Left lung (tissue), 14 donors: ENCODE measurements around the gene PCDHB12. TPM values are rescaled to one million over a fixed set of nuclear protein-coding genes. Genes with fewer than 3 reads are reported as not detected.
"Not testable (repeated sequence)": the region's sequence is repeated elsewhere in the genome, so short reads cannot be mapped to it uniquely, and the experiment has no call there.

ENCODE experiments used
- ATAC-seq: fragments of 200-7000 bp; cut with Tn5 transposase; one replicate; pipeline ENCODE4 v1.9.1; 2020; ENCODE audit warnings: moderate library complexity
- DNase-seq, 4 donors: peaks; one replicate each; pipeline ENCODE4 v3.0.0-alpha.2; 2013 to 2020
- H3K27ac ChIP-seq, 2 donors: fragments of 200-600 bp; sonication (generic) in 1 of 2; one replicate each; pipeline versions ENCODE4 v1.5.0 to v1.8.0; 2020 to 2021
- H3K27me3 ChIP-seq, 2 donors: fragments of 200-600 bp; sonication (generic) in 1 of 2; one replicate each; pipeline versions ENCODE4 v1.5.0 to v1.8.0; 2020 to 2021
- H3K36me3 ChIP-seq, 2 donors: fragments of 200-600 bp; sonication (generic) in 1 of 2; one replicate each; pipeline versions ENCODE4 v1.5.0 to v1.8.0; 2020 to 2021
- H3K4me1 ChIP-seq, 2 donors: fragments of 200-600 bp; one replicate each; pipeline ENCODE4 v1.8.0; 2021
- H3K4me3 ChIP-seq, 2 donors: fragments of 200-600 bp; sonication (generic) in 1 of 2; one replicate each; pipeline versions ENCODE4 v1.5.0 to v1.8.0; 2020 to 2021; ENCODE audit warnings: mild to moderate bottlenecking in 1 of 2
- H3K9me3 ChIP-seq, 2 donors: fragments of 200-600 bp; sonication (generic) in 1 of 2; one replicate each; pipeline versions ENCODE4 v1.5.0 to v1.8.0; 2020 to 2021
- intact Hi-C, 2 donors: fragments of 100-400 bp; cut with DNase I; formaldehyde crosslinking; loops; one replicate each; pipeline versions ENCODE4 v1.11.2 to v1.14.2; 2022
- long read RNA-seq, 12 donors: library from polyadenylated mRNA in 2 of 12; unstranded in 2 of 12; transcript quantifications; one replicate each; pipeline ENCODE4 v2.0.0 and lab custom pipeline, GENCODE V29; 2019 to 2026
- polyA plus RNA-seq, 6 donors: library from polyadenylated mRNA; unstranded; fragments of 120-200 nt; gene quantifications; one replicate each; pipeline ENCODE4 v1.2.1, GENCODE V29; 2013; ENCODE audit not compliant: insufficient read length in 6 of 6
- total RNA-seq, 2 donors: library from RNA; stranded (reverse); fragmentation: NEBNext Ultra II Directional; extraction: Animal tissue kit (Norgen Biotek cat#: 25700); gene quantifications; one replicate each; pipeline ENCODE4 v1.2.1, GENCODE V29; 2021
- TF ChIP-seq, protein P1 (sequence below), 2 donors: fragments of 200-600 bp; sonication (generic) in 1 of 2; IDR thresholded peaks; one replicate each; pipeline versions ENCODE4 v1.5.0 to v1.8.0; 2021; ENCODE audit warnings: antibody characterized with exemption in 2 of 2
- donor health status: DM: no; HTN: yes; CAD: no.
- donor health status: DM: no; HTN: no; CAD: no.

Gene PCDHB12
- total RNA-seq (1 to 10 TPM; 2.3 to 2.6 TPM), polyA plus RNA-seq (1 to 10 TPM; 4.6 to 7.6 (median 6.2) TPM)
- long read RNA-seq, donor 1, partial matches to known transcripts: 0 of 4 reads
- long read RNA-seq, donor 1, other reads (novel, unspliced or antisense): 0 of 4 reads
- long read RNA-seq, donor 2, transcript PCDHB12-201 (1 exons, 3,853 nt): major isoform, 11 of 11 reads
- long read RNA-seq, donor 2, partial matches to known transcripts: 0 of 11 reads
- long read RNA-seq, donor 2, other reads (novel, unspliced or antisense): 0 of 11 reads
- long read RNA-seq, donor 3, partial matches to known transcripts: 0 of 4 reads
- long read RNA-seq, donor 3, other reads (novel, unspliced or antisense): 0 of 4 reads
- long read RNA-seq, donor 4, partial matches to known transcripts: 0 of 1 reads
- long read RNA-seq, donor 4, other reads (novel, unspliced or antisense): 0 of 1 reads
- long read RNA-seq, donor 5, transcript PCDHB12-201 (1 exons, 3,853 nt): major isoform, 5 of 5 reads
- long read RNA-seq, donor 5, partial matches to known transcripts: 0 of 5 reads
- long read RNA-seq, donor 5, other reads (novel, unspliced or antisense): 0 of 5 reads
- long read RNA-seq, donor 6, partial matches to known transcripts: 0 of 2 reads
- long read RNA-seq, donor 6, other reads (novel, unspliced or antisense): 0 of 2 reads
- long read RNA-seq, donor 7, partial matches to known transcripts: 0 of 4 reads
- long read RNA-seq, donor 7, other reads (novel, unspliced or antisense): 0 of 4 reads
- long read RNA-seq, donor 8, transcript PCDHB12-201 (1 exons, 3,853 nt): major isoform, 8 of 9 reads
- long read RNA-seq, donor 8, partial matches to known transcripts: 0 of 9 reads
- long read RNA-seq, donor 8, other reads (novel, unspliced or antisense): 0 of 9 reads
- long read RNA-seq, donor 9: 0 reads
- long read RNA-seq, donor 10: 0 reads
- long read RNA-seq, donor 11, partial matches to known transcripts: 0 of 2 reads
- long read RNA-seq, donor 11, other reads (novel, unspliced or antisense): 0 of 2 reads
- long read RNA-seq, donor 12, transcript PCDHB12-201 (1 exons, 3,853 nt): major isoform, 8 of 8 reads
- long read RNA-seq, donor 12, partial matches to known transcripts: 0 of 8 reads
- long read RNA-seq, donor 12, other reads (novel, unspliced or antisense): 0 of 8 reads

DNA sequence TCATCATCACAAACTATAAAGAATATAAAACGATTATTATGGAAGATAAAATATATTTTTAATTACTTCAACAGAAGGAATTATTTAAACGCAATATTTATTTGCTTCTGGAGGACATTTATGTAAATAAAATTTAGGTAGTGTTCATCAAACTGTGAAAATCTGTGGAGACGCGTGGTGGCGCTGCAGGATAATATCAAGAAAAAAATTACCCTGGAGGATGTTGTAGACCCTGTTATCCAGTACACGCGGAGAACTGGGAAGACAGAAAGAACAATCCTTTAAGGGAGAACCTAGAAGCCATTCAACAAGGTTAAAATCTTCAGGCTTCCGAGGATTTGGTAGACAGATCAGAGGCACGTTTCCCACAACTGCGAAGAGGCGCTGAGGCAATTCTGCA lies at the start of gene PCDHB12:
PCDHB12 (plus strand) TSS at position 242 of the 400 bp plus-strand sequence. CDS start 189 bp downstream, outside the sequence.
- peaks cover 0 to 70% of the 10 kb centered on the region in 2 donors for H3K9me3 ChIP-seq
- ATAC-seq (no peak), DNase-seq (peak in 1 of 4 donors; percentile 17)
- H3K27me3 ChIP-seq: peaks cover 0 to 42% of the 10 kb centered on the region in 2 donors
- intact Hi-C loops: no loop called here
- H3K4me1 ChIP-seq: no peaks in the 10 kb centered on the region
- H3K27ac ChIP-seq: no peak within 1 kb of the TSS
- no peak within 1 kb of the TSS for H3K4me3 ChIP-seq
- TF ChIP-seq, protein P1, sequence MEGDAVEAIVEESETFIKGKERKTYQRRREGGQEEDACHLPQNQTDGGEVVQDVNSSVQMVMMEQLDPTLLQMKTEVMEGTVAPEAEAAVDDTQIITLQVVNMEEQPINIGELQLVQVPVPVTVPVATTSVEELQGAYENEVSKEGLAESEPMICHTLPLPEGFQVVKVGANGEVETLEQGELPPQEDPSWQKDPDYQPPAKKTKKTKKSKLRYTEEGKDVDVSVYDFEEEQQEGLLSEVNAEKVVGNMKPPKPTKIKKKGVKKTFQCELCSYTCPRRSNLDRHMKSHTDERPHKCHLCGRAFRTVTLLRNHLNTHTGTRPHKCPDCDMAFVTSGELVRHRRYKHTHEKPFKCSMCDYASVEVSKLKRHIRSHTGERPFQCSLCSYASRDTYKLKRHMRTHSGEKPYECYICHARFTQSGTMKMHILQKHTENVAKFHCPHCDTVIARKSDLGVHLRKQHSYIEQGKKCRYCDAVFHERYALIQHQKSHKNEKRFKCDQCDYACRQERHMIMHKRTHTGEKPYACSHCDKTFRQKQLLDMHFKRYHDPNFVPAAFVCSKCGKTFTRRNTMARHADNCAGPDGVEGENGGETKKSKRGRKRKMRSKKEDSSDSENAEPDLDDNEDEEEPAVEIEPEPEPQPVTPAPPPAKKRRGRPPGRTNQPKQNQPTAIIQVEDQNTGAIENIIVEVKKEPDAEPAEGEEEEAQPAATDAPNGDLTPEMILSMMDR (IDR thresholded peaks at IDR 0.05): no peak
- no peaks in the 10 kb centered on the region for H3K36me3 ChIP-seq

DNA sequence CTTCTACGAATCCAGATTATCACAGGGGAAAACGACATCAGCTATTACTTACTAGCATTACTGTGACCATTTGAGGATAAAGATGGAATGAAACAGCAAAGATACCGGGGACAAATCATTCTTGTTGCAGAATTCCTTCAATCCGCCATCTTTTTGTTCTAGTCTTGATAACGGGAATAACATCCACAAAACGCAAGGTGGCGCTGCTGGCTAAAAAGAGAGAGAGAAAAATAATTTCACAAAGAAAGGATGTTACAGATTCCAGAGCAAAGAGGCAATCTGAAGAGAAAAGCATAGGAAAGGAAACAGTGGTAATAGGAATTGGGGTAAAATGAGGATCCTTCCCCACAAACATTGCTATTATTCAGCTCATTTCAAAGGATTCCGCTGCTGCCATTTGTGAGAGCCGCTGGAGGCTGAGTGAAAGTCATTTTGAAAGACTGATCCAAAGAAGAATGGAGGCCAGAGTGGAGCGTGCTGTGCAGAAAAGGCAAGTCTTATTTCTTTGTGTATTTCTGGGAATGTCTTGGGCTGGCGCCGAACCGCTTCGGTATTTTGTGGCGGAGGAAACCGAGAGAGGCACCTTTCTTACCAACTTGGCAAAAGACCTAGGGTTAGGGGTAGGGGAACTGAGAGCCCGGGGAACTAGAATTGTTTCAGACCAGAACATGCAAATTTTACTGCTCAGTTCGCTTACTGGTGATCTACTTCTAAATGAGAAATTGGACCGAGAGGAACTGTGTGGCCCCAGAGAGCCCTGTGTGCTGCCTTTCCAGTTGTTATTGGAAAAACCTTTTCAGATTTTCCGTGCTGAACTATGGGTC lies 35.9 kb upstream of the PCDHB12 start, which contains the start of gene PCDHB7:
PCDHB7 (plus strand) TSS at position 264 of the 824 bp plus-strand sequence; CDS start at position 456, 192 bp downstream.
- H3K27ac ChIP-seq: no peak within 1 kb of the TSS
- no peaks in the 10 kb centered on the region for H3K36me3 ChIP-seq
- TF ChIP-seq, protein P1 (IDR thresholded peaks at IDR 0.05): peak in 1 of 2 donors; percentile 22
- H3K27me3 ChIP-seq: peaks cover 0 to 44% of the 10 kb centered on the region in 2 donors
- peaks cover 0 to 52% of the 10 kb centered on the region in 2 donors for H3K9me3 ChIP-seq
- ATAC-seq (no peak), DNase-seq (peak in 2 of 4 donors; percentile 18 to 47)
- no peaks in the 10 kb centered on the region for H3K4me1 ChIP-seq
- H3K4me3 ChIP-seq: no peak within 1 kb of the TSS
- intact Hi-C loops: no loop called here

DNA sequence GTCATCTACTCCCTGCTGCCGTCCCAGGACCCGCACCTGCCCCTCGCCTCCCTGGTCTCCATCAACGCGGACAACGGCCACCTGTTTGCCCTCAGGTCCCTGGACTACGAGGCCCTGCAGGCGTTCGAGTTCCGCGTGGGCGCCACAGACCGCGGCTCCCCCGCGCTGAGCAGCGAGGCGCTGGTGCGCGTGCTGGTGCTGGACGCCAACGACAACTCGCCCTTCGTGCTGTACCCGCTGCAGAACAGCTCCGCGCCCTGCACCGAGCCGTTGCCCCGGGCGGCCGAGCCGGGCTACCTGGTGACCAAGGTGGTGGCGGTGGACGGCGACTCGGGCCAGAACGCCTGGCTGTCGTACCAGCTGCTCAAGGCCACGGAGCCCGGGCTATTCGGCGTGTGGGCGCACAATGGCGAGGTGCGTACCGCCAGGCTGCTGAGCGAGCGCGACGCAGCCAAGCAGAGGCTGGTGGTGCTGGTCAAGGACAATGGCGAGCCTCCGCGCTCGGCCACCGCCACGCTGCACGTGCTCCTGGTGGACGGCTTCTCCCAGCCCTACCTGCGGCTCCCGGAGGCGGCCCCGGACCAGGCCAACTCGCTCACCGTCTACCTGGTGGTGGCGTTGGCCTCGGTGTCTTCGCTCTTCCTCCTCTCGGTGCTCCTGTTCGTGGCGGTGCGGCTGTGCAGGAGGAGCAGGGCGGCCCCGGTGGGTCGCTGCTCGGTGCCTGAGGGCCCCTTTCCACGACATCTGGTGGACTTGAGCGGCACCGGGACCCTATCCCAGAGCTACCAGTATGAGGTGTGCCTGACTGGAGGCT lies 34.0 kb upstream of the PCDHB12 start:
- H3K4me1 ChIP-seq, H3K4me3 ChIP-seq, intact Hi-C loops, ATAC-seq, H3K36me3 ChIP-seq, H3K27ac ChIP-seq: not testable (repeated sequence)
- DNase-seq: peak in 1 of 4 donors; percentile 77
- Histone ChIP-seq H3K27me3 (peaks cover 0 to 53% of the 10 kb centered on the region in 2 donors), H3K9me3 (peaks cover 0 to 58% of the 10 kb centered on the region in 2 donors)

DNA sequence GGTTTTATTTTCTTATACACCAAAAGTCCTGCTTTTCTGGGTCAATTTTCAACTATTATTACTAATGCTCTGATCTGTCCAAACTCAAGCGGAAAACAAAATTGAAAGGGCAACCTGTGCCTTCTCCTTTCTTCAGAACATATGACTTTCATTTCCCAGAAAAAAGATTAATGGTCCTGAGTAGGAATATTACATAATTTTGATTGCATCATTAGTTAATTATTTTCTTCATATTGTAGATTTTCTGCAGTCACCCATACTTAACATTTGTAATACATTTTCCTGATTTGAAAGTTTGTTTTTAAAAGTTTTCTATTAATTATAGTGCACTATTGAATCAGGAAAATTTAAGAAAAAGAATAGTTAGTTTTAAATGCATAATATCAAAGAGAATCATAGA lies 32.6 kb upstream of the PCDHB12 start:
- H3K4me1 ChIP-seq: no peaks in the 10 kb centered on the region

DNA sequence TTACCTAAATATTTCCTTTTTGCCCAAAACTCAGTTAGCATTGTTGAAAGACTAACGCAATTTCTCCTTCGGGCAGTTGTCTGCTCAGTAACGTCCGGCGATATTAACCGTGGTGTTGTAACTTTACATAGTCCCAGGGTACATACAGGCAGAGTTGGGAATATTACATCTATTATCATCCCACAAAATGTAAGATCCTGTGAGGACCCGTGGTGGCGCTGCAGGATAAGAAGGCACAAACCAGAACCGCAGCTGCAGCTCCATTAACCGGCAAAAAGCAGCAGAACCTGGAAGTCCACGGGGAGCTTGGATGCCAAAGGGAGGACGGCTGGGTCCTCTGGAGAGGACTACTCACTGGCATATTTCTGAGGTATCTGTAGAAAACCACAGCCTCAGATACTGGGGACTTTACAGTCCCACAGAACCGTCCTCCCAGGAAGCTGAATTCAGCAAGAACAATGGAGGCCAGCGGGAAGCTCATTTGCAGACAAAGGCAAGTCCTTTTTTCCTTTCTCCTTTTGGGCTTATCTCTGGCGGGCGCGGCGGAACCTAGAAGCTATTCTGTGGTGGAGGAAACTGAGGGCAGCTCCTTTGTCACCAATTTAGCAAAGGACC lies 30.8 kb upstream of the PCDHB12 start, which contains the start of gene PCDHB8:
PCDHB8 (plus strand) TSS at position 214 of the 615 bp plus-strand sequence; CDS start at position 459, 245 bp downstream.
- intact Hi-C loops, H3K36me3 ChIP-seq, ATAC-seq, H3K27ac ChIP-seq, H3K4me3 ChIP-seq, H3K4me1 ChIP-seq, DNase-seq: not testable (repeated sequence)
- peaks cover 0 to 67% of the 10 kb centered on the region in 2 donors for H3K9me3 ChIP-seq
- H3K27me3 ChIP-seq: peaks cover 0 to 68% of the 10 kb centered on the region in 2 donors

More for the DNA sequence above, 32.6 kb upstream of the PCDHB12 start:
- H3K27ac ChIP-seq: no peak overlapping the region
- H3K9me3 ChIP-seq: peaks cover 0 to 63% of the 10 kb centered on the region in 2 donors
- TF ChIP-seq, protein P1 (IDR thresholded peaks at IDR 0.05): no peak
- ATAC-seq: no peak
- H3K36me3 ChIP-seq: no peaks in the 10 kb centered on the region
- no peak overlapping the region for H3K4me3 ChIP-seq
- no peak for DNase-seq
- H3K27me3 ChIP-seq: peaks cover 0 to 60% of the 10 kb centered on the region in 2 donors
- intact Hi-C loops: no loop called here

DNA sequence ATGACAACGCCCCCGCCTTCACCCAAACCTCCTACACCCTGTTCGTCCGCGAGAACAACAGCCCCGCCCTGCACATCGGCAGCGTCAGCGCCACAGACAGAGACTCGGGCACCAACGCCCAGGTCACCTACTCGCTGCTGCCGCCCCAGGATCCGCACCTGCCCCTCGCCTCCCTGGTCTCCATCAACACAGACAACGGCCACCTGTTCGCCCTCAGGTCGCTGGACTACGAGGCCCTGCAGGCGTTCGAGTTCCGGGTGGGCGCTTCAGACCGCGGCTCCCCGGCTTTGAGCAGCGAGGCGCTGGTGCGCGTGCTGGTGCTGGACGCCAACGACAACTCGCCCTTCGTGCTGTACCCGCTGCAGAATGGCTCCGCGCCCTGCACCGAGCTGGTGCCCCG lies 29.1 kb upstream of the PCDHB12 start:
- DNase-seq, H3K4me3 ChIP-seq, intact Hi-C loops, H3K27ac ChIP-seq, ATAC-seq, H3K4me1 ChIP-seq, H3K36me3 ChIP-seq: not testable (repeated sequence)
- Histone ChIP-seq H3K9me3 (peaks cover 0 to 62% of the 10 kb centered on the region in 2 donors), H3K27me3 (peaks cover 0 to 72% of the 10 kb centered on the region in 2 donors)

DNA sequence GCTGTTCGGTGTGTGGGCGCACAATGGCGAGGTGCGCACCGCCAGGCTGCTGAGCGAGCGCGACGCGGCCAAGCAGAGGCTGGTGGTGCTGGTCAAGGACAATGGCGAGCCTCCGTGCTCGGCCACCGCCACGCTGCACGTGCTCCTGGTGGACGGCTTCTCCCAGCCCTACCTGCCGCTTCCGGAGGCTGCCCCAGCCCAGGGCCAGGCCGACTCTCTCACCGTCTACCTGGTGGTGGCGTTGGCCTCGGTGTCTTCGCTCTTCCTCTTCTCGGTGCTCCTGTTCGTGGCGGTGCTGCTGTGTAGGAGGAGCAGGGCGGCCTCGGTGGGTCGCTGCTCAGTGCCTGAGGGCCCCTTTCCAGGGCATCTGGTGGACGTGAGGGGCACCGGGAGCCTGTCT lies 28.6 kb upstream of the PCDHB12 start:
- H3K4me1 ChIP-seq, H3K4me3 ChIP-seq, intact Hi-C loops, H3K27ac ChIP-seq, ATAC-seq, H3K36me3 ChIP-seq, DNase-seq: not testable (repeated sequence)
- peaks cover 0 to 62% of the 10 kb centered on the region in 2 donors for H3K9me3 ChIP-seq
- peaks cover 0 to 72% of the 10 kb centered on the region in 2 donors for H3K27me3 ChIP-seq
